ENCODE results near the gene UBN2.
"Not testable (repeated sequence)": the region's sequence is repeated elsewhere in the genome, so short reads cannot be mapped to it uniquely, and the experiment has no call there.

Gene UBN2

DNA sequence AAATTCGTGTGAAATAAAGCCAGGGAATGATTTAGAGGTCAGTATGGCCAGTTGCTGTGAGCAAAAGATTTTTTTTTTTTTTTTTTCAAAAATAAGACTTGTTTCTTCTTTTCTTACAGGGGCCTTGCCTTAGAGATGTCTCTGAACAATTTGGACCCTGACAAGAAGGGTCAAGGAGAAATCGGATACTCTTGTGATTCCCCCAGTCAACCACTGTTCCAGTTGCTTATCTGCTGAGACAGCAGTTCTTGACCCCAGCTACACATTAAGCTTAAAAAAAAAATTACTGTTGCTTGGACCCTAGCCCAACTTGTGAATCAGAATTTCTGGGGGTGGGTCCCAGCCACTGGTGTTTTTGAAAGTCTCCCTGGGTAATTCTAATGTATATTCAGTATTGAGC lies 98.1 kb downstream of the UBN2 start:
- TF ChIP-seq, protein P1, sequence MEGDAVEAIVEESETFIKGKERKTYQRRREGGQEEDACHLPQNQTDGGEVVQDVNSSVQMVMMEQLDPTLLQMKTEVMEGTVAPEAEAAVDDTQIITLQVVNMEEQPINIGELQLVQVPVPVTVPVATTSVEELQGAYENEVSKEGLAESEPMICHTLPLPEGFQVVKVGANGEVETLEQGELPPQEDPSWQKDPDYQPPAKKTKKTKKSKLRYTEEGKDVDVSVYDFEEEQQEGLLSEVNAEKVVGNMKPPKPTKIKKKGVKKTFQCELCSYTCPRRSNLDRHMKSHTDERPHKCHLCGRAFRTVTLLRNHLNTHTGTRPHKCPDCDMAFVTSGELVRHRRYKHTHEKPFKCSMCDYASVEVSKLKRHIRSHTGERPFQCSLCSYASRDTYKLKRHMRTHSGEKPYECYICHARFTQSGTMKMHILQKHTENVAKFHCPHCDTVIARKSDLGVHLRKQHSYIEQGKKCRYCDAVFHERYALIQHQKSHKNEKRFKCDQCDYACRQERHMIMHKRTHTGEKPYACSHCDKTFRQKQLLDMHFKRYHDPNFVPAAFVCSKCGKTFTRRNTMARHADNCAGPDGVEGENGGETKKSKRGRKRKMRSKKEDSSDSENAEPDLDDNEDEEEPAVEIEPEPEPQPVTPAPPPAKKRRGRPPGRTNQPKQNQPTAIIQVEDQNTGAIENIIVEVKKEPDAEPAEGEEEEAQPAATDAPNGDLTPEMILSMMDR (IDR thresholded peaks at IDR 0.05; ENCODE audit: extremely low read depth, insufficient read depth, missing control alignments): no peak
- in situ Hi-C loops (cut with MboI; ENCODE audit: low pct_unique_long_range_greater_than_20kb, low sequenced_read_pairs, unreplicated experiment): no loop called here

GRCh38 chr7:139330333-139331030 lies 99.4 kb downstream of the UBN2 start:
- TF ChIP-seq, protein P1 (IDR thresholded peaks at IDR 0.05; ENCODE audit: extremely low read depth, insufficient read depth, missing control alignments): no peak
- DNase-seq (ENCODE audit: low spot score): no peak
- in situ Hi-C loops (cut with MboI; ENCODE audit: low pct_unique_long_range_greater_than_20kb, low sequenced_read_pairs, unreplicated experiment): loop anchor here (10.0 kb wide), 1 partner anchor 226 kb away; the partner anchor contains the start of gene ZC3HAV1

More for the DNA sequence above, 98.1 kb downstream of the UBN2 start:
- DNase-seq (ENCODE audit: low spot score): no peak

- in situ Hi-C loops (cut with MboI; ENCODE audit: low pct_unique_long_range_greater_than_20kb, low sequenced_read_pairs, unreplicated experiment): loop anchor here (10.0 kb wide), 1 partner anchor 228 kb away; the partner anchor contains the start of gene ZC3HAV1
- DNase-seq (ENCODE audit: low spot score): no peak
- TF ChIP-seq, protein P1 (IDR thresholded peaks at IDR 0.05; ENCODE audit: extremely low read depth, insufficient read depth, missing control alignments): no peak
These were observed 101.8 kb downstream of the UBN2 start for GRCh38 chr7:139332697-139333359.

DNA sequence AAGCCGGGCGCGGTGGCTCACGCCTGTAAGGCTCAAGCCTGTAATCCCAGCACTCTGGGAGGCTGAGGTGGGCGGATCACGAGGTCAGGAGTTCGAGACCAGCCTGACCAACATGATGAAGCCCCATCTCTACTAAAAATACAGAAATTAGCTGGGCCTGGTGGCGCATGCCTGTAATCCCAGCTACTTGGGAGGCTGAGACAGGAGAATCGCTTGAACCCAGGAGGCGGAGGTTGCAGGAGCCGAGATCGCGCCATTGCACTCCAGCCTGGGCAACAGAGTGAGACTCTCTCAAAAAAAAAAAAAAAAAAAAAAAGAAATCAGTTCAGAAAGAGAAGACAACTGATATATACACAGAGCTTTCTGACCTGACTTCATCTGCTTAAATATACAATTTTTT lies 102.4 kb downstream of the UBN2 start:
- in situ Hi-C loops (cut with MboI; ENCODE audit: low pct_unique_long_range_greater_than_20kb, low sequenced_read_pairs, unreplicated experiment): loop anchor here (10.0 kb wide), 1 partner anchor 229 kb away; the partner anchor contains the start of gene ZC3HAV1

DNA sequence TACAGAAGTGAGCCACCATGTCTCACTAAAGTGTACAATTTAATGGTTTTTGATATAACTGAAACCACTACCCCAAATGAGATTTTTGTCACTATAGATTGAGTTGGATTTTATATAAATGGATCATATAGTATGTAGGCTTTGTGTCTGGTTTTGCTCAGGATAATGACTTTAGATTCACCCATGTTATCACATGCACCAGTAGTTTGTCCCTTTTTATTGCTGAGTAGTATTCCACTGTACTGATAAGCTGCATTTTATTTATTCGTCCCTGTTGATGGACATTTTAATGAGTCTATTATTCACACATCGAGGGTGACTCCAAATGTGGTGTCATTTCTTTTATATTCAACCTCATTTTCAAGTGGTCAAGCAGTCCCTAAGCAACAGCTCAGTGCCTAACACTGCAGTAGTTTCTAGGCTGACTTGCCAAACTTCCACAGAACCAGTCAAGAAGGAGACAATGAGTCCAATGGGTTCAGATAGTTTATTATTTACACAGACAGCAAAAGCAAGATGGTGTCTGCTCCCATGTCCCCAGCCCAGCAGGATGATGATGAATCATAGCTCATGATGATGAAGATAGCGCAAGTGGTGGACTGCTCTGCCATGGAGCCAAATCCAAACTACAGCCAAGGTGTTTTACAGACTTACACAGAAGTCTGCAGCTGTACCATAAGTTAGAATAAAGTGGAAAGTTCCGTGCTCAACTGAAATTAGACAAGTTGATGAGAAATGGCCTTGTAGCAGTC lies 103.5 kb downstream of the UBN2 start:
- TF ChIP-seq, protein P1 (IDR thresholded peaks at IDR 0.05; ENCODE audit: extremely low read depth, insufficient read depth, missing control alignments): no peak
- in situ Hi-C loops (cut with MboI; ENCODE audit: low pct_unique_long_range_greater_than_20kb, low sequenced_read_pairs, unreplicated experiment): loop anchor here (10.0 kb wide), 1 partner anchor 230 kb away; the partner anchor contains the start of gene ZC3HAV1
- DNase-seq (ENCODE audit: low spot score): no peak

More for the DNA sequence above, 102.4 kb downstream of the UBN2 start:
- DNase-seq (ENCODE audit: low spot score): not testable (repeated sequence)

- TF ChIP-seq, protein P1 (IDR thresholded peaks at IDR 0.05; ENCODE audit: extremely low read depth, insufficient read depth, missing control alignments): no peak
- DNase-seq (ENCODE audit: low spot score): no peak
- in situ Hi-C loops (cut with MboI; ENCODE audit: low pct_unique_long_range_greater_than_20kb, low sequenced_read_pairs, unreplicated experiment): loop anchor here (10.0 kb wide), 1 partner anchor 234 kb away; the partner anchor contains the start of gene ZC3HAV1
These were observed 108.0 kb downstream of the UBN2 start for GRCh38 chr7:139339025-139339424.
